ENCODE data around the gene FAM24B.

Gene FAM24B

GRCh38 chr10:122835908-122836307, 43.5 kb downstream of the FAM24B start:
- TF ChIP-seq ZC3H10 (CRISPR knock-in tag; IDR thresholded peaks at IDR 0.05) (no peak), RARB (CRISPR knock-in tag; IDR thresholded peaks at IDR 0.05) (no peak), PATZ1 (CRISPR knock-in tag; IDR thresholded peaks at IDR 0.05; ENCODE audit: borderline replicate concordance) (no peak), CSRNP3 (CRISPR knock-in tag; IDR thresholded peaks at IDR 0.05) (no peak), OSR1 (CRISPR knock-in tag; IDR thresholded peaks at IDR 0.05) (no peak), ZNF70 (CRISPR knock-in tag; IDR thresholded peaks at IDR 0.05) (no peak), ARNTL (CRISPR knock-in tag; IDR thresholded peaks at IDR 0.05; ENCODE audit: borderline replicate concordance, low read depth) (no peak), GLIS3 (CRISPR knock-in tag; IDR thresholded peaks at IDR 0.05) (no peak), ZNF565 (CRISPR knock-in tag; conservative IDR thresholded peaks at IDR 0.05; ENCODE audit: low read depth) (no peak), ZFP30 (CRISPR knock-in tag; IDR thresholded peaks at IDR 0.05) (no peak), TOX (CRISPR knock-in tag; IDR thresholded peaks at IDR 0.05; ENCODE audit: borderline replicate concordance) (no peak), POU6F1 (CRISPR knock-in tag; IDR thresholded peaks at IDR 0.05; ENCODE audit: borderline replicate concordance, low read depth) (no peak), CSDC2 (CRISPR knock-in tag; IDR thresholded peaks at IDR 0.05) (no peak), SNAI2 (CRISPR knock-in tag; IDR thresholded peaks at IDR 0.05) (no peak)
- TF ChIP-seq, protein P1, sequence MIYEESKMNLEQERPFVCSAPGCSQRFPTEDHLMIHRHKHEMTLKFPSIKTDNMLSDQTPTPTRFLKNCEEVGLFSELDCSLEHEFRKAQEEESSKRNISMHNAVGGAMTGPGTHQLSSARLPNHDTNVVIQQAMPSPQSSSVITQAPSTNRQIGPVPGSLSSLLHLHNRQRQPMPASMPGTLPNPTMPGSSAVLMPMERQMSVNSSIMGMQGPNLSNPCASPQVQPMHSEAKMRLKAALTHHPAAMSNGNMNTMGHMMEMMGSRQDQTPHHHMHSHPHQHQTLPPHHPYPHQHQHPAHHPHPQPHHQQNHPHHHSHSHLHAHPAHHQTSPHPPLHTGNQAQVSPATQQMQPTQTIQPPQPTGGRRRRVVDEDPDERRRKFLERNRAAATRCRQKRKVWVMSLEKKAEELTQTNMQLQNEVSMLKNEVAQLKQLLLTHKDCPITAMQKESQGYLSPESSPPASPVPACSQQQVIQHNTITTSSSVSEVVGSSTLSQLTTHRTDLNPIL (CRISPR knock-in tag; IDR thresholded peaks at IDR 0.05; ENCODE audit: low read depth): no peak
- no peak for ATAC-seq

GRCh38 chr10:122830965-122831353, 48.4 kb downstream of the FAM24B start:
- ATAC-seq: no peak
- no peak for TF ChIP-seq ZFP30 (CRISPR knock-in tag; IDR thresholded peaks at IDR 0.05)
- no peak for TF ChIP-seq POU6F1 (CRISPR knock-in tag; IDR thresholded peaks at IDR 0.05; ENCODE audit: borderline replicate concordance, low read depth)
- TF ChIP-seq, protein P1 (CRISPR knock-in tag; IDR thresholded peaks at IDR 0.05; ENCODE audit: low read depth): no peak
- TF ChIP-seq CSRNP3 (CRISPR knock-in tag; IDR thresholded peaks at IDR 0.05): no peak

DNA sequence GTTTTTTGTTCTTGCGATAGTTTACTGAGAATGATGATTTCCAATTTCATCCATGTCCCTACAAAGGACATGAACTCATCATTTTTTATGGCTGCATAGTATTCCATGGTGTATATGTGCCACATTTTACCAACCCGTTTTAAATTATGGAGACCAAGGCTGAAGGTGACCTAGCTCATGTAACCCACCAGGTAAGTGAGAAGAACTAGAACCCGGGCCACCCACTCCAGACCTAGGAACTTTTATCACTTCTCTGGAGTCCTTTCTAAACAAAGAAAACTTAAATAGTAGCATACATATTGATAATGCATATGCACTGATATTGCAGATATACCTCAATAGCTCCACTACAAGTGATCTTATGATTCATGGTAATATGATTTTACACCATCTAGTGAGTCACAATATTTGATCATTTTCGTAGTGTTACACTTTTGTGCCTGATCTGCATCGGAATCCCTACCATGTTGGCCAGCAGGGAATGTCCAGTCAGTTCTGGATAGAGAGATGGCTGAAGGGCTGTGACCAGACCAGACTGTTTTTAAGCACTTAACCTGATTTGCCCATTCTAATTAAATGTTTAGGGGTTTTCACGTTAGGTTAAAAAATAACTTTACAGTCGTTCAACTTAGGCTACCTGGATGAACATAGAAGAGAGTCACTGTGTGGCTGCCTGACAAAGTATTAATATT, 49.0 kb downstream of the FAM24B start:
- no peak for ATAC-seq
- TF ChIP-seq ZNF565 (CRISPR knock-in tag; conservative IDR thresholded peaks at IDR 0.05; ENCODE audit: low read depth) (no peak), TCF4 (CRISPR knock-in tag; IDR thresholded peaks at IDR 0.05; ENCODE audit: borderline replicate concordance) (no peak), RARB (CRISPR knock-in tag; IDR thresholded peaks at IDR 0.05) (no peak), ZNF70 (CRISPR knock-in tag; IDR thresholded peaks at IDR 0.05) (no peak), ESRRG (CRISPR knock-in tag; IDR thresholded peaks at IDR 0.05) (no peak), GLIS3 (CRISPR knock-in tag; IDR thresholded peaks at IDR 0.05) (no peak), SNAI2 (CRISPR knock-in tag; IDR thresholded peaks at IDR 0.05) (no peak), BACH2 (CRISPR knock-in tag; IDR thresholded peaks at IDR 0.05; ENCODE audit: borderline replicate concordance) (no peak), TSHZ2 (CRISPR knock-in tag; IDR thresholded peaks at IDR 0.05) (no peak), PATZ1 (CRISPR knock-in tag; IDR thresholded peaks at IDR 0.05; ENCODE audit: borderline replicate concordance) (no peak), ZC3H10 (CRISPR knock-in tag; IDR thresholded peaks at IDR 0.05) (no peak), ZNF8 (CRISPR knock-in tag; IDR thresholded peaks at IDR 0.05) (no peak), ZFP30 (CRISPR knock-in tag; IDR thresholded peaks at IDR 0.05) (no peak)

Measured in SK-N-SH treated with all-trans-retinoic acid at 6 μM for 48 hours (cell line).